Left ventricle myocardium inferior (tissue), 1 donor: ENCODE data around the gene CCR5. TPM values are rescaled to one million over a fixed set of nuclear protein-coding genes. Genes with fewer than 3 reads are reported as not detected.

Experiments used
- DNase-seq: peaks from one replicate; pipeline ENCODE4 v3.0.0-alpha.2; 2020
- H3K27ac ChIP-seq: fragments of 200-600 bp; replicated peaks from 2 replicates; pipeline ENCODE4 v1.8.0; 2021
- H3K27me3 ChIP-seq: fragments of 200-600 bp; 2 replicates; pipeline ENCODE4 v1.8.0; 2021; ENCODE audit warnings: low read depth
- H3K36me3 ChIP-seq: fragments of 200-600 bp; 2 replicates; pipeline ENCODE4 v1.8.0; 2021
- H3K4me1 ChIP-seq: fragments of 200-600 bp; 2 replicates; pipeline ENCODE4 v1.8.0; 2021
- H3K4me3 ChIP-seq: fragments of 200-600 bp; 2 replicates; pipeline ENCODE4 v1.8.0; 2021; ENCODE audit warnings: mild to moderate bottlenecking, moderate library complexity
- H3K9me3 ChIP-seq: fragments of 200-600 bp; replicated peaks from 2 replicates; pipeline ENCODE4 v1.8.0; 2021
- intact Hi-C: fragments of 100-400 bp; cut with micrococcal nuclease; formaldehyde crosslinking; loops from one replicate; pipeline ENCODE4 v1.11.0; 2022
- total RNA-seq: library from RNA; stranded (reverse); fragmentation: NEBNext Ultra II Directional; extraction: Animal tissue kit (Norgen Biotek cat#: 25700); gene quantifications from one replicate; pipeline ENCODE4 v1.2.1, GENCODE V29; 2021
- TF ChIP-seq, protein P1 (sequence below): fragments of 200-600 bp; IDR thresholded peaks from 2 replicates; pipeline ENCODE4 v1.8.0; 2021; ENCODE audit warnings: antibody characterized with exemption, mild to moderate bottlenecking, borderline replicate concordance
- donor health status: DM: no; HTN: yes; CAD: no; lungs with severe emphysema.

CCR5 gene
- total RNA-seq, 1 donor from 2014 or later = 0.22 TPM

DNA sequence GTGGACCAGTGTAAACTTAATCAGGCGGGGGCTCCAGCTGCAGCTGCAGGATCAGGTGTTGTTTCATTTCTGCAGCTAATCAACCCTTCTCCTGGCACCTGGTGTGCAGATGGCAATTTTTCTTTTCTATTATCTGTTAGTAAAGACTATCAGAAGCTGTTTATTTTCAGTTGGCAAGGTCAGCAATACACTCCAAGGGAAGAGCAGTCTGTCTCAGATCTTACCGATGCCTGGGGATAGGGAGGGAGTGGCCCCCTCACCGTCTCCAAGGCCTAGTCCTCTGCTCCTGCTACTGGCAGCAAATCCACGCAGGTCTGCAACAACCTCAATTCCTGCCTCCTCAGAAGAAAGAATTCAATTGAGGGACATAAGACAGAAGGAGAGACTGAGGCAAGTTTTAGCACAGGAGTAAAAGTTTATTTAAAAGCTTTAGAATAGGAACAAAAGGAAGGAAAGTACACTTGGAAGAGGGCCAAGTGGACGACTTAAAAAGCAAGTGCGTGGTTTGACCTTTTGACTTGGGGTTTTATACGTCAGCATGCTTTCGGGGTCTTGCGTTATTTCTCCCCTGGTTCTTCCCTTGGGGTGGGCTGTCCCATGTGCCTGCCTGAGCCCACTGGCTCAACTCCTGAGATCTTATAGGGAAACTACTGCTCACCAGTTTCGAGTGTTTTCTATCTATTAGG, 45.5 kb downstream of the CCR5 start:
- DNase-seq = no peak
- peaks cover 60% of the 10 kb centered on the region for H3K4me1 ChIP-seq
- H3K27ac ChIP-seq = peak overlapping the region; percentile 48

GRCh38 chr3:46416811-46417510, 46.2 kb downstream of the CCR5 start:
- TF ChIP-seq, protein P1, sequence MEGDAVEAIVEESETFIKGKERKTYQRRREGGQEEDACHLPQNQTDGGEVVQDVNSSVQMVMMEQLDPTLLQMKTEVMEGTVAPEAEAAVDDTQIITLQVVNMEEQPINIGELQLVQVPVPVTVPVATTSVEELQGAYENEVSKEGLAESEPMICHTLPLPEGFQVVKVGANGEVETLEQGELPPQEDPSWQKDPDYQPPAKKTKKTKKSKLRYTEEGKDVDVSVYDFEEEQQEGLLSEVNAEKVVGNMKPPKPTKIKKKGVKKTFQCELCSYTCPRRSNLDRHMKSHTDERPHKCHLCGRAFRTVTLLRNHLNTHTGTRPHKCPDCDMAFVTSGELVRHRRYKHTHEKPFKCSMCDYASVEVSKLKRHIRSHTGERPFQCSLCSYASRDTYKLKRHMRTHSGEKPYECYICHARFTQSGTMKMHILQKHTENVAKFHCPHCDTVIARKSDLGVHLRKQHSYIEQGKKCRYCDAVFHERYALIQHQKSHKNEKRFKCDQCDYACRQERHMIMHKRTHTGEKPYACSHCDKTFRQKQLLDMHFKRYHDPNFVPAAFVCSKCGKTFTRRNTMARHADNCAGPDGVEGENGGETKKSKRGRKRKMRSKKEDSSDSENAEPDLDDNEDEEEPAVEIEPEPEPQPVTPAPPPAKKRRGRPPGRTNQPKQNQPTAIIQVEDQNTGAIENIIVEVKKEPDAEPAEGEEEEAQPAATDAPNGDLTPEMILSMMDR = no peak
- Histone ChIP-seq H3K27me3 (no peaks in the 10 kb centered on the region), H3K4me1 (peaks cover 53% of the 10 kb centered on the region), H3K9me3 (no peaks in the 10 kb centered on the region), H3K27ac (peak overlapping the region; percentile 48), H3K4me3 (no peak overlapping the region), H3K36me3 (no peaks in the 10 kb centered on the region)
- DNase-seq = no peak
- intact Hi-C loops = no loop called here

More for the DNA sequence above, 45.5 kb downstream of the CCR5 start:
- H3K4me3 ChIP-seq = no peak overlapping the region
- TF ChIP-seq, protein P1 = no peak
- H3K27me3 ChIP-seq = no peaks in the 10 kb centered on the region
- H3K9me3 ChIP-seq = no peaks in the 10 kb centered on the region
- H3K36me3 ChIP-seq = no peaks in the 10 kb centered on the region
- intact Hi-C loops = no loop called here

DNA sequence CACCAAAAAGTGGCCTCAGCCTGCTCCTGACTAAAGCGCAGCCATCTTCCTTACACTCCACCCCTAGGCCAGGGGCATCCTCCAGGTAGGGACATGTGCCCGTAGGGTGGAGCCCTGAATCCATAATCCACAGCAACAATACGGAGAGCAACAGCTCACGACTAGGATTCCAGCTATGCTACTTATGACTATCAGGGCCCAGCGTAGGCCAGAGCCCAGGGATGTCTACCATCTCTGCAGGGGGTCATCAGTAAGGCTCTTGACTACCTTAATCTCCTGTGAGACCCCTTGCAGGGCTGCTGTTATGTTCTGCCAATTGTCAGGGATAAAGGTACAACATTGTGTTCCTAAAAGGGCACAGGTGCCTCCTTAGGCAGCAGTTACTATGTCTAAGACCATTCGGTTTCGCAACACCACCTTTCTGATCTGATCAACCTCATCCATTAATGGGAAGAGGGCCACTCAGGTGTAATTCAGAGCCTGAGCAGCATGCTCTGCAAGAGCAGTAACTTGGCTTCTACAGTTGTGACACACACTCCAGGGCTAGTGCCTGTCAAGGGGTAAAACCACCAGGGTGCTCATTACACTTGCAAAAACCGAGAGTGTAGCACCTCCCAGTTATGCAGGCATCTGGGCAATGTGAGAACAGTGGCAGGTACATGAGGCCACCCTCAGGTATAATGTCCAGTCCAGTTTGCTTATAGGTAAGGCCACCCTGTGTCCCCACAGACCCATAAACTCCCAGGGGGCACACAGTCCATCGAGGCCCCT, 47.3 kb downstream of the CCR5 start:
- Histone ChIP-seq H3K9me3 (no peaks in the 10 kb centered on the region), H3K27me3 (no peaks in the 10 kb centered on the region), H3K36me3 (no peaks in the 10 kb centered on the region), H3K27ac (no peak overlapping the region), H3K4me1 (peaks cover 43% of the 10 kb centered on the region), H3K4me3 (no peak overlapping the region)
- intact Hi-C loops = no loop called here
- TF ChIP-seq, protein P1 = no peak
- DNase-seq = no peak

GRCh38 chr3:46419816-46420215, 49.1 kb downstream of the CCR5 start:
- H3K27ac ChIP-seq = no peak overlapping the region
- H3K9me3 ChIP-seq = no peaks in the 10 kb centered on the region
- intact Hi-C loops = no loop called here
- no peaks in the 10 kb centered on the region for H3K36me3 ChIP-seq
- TF ChIP-seq, protein P1 = no peak
- H3K4me3 ChIP-seq = no peak overlapping the region
- no peaks in the 10 kb centered on the region for H3K27me3 ChIP-seq
- peaks cover 27% of the 10 kb centered on the region for H3K4me1 ChIP-seq
- DNase-seq = no peak

- no peak overlapping the region for H3K27ac ChIP-seq
- no peaks in the 10 kb centered on the region for H3K36me3 ChIP-seq
- TF ChIP-seq, protein P1 = no peak
- intact Hi-C loops = no loop called here
- no peak overlapping the region for H3K4me3 ChIP-seq
- H3K4me1 ChIP-seq = peaks cover 16% of the 10 kb centered on the region
- no peak for DNase-seq
- H3K9me3 ChIP-seq = no peaks in the 10 kb centered on the region
- H3K27me3 ChIP-seq = no peaks in the 10 kb centered on the region
Measured at GRCh38 chr3:46420931-46421330, 50.2 kb downstream of the CCR5 start.
